NCI-H2227 (cell line): ENCODE data around the gene SLC41A1.

Source experiments
- DNase-seq: peaks from one replicate; lab custom pipeline; 2025; ENCODE audit not compliant: unreplicated experiment; lab: John Stamatoyannopoulos, UW

Gene SLC41A1

DNA sequence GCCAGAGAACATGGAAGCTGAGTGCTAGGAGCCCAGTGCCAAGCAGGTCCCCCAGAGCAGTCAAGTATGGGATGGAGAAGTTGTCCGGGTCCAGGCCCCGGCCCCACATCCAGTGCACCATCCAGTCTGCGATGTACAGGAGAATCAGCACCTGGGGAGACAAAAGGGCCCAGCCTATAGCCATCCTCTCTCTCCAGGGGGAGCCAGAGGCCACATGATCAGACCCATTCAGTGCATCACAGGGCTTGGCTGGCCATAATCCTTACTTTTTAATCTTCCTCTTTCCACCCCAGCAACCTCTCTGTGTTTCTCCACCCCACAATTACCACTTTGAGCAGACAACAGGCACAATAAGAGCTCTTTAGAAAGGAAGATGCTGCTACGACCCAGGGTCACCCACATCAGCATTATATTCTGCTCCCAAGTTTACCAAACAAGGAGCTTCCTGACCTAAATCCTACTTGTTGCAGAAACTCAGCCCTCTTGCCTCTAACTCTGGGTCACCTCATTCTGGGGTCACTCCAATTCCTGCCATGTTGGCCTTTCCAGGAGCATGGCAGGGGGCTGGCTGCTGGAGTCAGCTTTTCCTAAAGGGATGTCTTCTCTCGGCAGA is 21.3 kb downstream of the SLC41A1 start:
- DNase-seq, result peak; percentile 70

DNA sequence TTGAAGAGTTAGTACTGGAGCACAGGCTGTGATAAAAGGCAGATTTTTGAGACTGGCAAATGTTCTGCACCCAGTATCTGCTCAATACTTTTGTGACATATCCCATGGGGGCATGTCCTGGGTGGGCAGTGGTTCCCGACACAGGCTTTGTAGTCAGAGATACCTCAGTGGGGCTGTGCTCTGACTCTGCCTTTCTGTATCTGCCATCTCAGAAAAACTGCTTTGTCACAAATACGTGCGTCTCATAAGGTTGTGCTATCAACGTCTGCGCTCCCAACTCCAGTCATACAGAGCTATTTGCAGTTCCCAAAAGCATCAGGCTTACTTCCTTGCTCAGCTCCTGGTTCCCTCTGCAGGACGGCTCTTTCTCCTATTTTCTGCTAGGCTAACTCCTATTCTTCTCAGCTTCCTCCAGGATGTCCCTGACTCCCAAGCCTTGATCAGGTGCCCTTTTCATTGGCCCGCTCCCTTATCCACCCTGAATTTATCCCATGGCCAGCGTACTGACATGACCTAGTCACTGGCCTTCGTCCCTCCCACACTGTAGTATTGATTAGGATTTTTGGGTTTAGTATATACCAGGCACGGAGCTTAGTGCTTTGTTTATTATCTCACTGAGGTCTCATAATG is 25.6 kb downstream of the SLC41A1 start:
- DNase-seq, result no peak

DNA sequence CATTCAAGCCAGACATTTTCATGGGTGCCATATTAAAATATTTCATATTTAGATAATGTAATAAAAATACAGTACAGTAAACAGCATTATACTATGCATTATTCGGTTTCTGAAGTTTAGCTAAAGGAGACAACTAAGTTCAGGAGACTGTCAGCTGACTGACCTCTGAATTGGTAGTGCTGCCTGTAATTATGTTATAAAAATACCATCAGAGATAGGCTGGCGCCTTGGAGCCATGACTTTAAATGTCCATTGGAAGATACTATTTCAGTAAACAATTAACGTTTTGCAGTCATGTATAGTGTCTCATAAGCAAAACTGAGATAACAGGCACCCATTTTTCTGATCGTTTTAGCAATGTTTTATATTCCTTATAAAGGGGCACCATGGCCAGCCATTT is 26.4 kb downstream of the SLC41A1 start:
- no peak for DNase-seq

GRCh38 chr1:205785446-205785845 is 27.6 kb downstream of the SLC41A1 start:
- no peak for DNase-seq

- DNase-seq, result no peak
Observed at GRCh38 chr1:205783904-205784303, 29.1 kb downstream of the SLC41A1 start.

- DNase-seq, result no peak
Observed at GRCh38 chr1:205783433-205783795, 29.6 kb downstream of the SLC41A1 start.

- DNase-seq, result no peak
Observed at GRCh38 chr1:205782627-205783432, 30.2 kb downstream of the SLC41A1 start.

DNA sequence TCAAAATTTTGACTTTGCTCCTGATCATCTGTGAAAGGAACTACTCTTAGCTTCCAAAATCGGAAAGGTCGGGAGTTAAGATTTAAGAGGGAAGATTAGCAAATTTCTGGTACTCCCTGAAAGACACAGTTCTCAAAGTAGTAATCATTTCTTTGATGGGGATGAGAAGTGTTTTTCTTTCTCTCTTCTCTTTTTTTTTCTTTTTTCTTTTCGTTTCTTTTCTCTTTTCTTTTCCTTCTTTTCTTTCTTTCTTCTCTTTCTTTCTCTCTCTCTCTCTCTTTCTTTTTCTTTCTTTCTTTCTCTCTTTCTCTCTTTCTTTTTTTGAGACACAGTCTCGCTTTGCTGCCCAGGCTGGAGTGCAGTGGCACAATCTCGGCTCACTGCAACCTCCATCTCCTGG is 32.7 kb downstream of the SLC41A1 start:
- DNase-seq, result no peak

DNA sequence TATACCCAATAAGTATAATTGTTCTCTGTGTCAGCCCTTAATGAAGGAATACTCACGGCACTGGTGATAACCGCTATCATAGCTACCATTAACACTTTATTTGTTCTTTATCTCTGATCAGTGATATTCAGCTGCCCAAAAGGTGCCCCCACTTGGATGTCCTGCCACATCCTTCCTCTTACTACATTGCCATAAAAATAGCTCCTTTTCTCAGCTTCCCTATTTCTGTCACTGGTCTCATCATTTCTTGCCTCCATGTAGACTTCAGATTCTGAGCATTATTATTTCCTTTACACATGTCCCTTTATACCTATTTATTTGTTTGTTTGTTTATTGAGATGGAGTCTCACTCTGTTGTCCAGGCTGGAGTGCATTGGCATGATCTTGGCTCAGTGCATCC is 35.0 kb downstream of the SLC41A1 start:
- DNase-seq, result no peak

DNA sequence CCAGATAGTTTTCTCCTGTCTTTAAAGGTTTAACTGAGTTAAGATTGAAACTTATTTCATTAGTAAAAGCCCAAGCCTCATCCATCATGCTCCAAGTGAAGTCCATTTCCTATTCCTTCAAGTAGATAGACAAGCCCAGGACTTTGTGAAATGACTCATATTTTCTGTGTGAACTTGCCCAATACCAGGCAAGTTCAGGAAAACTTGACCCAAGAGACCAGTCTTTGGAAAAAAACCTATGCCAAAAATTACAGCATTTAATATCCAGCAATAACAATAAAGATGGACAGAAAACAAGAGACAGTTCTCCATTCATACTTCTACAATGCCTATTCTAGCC is 37.3 kb downstream of the SLC41A1 start:
- no peak for DNase-seq

- peak; percentile 84 for DNase-seq
Observed at GRCh38 chr1:205775015-205775716, 37.8 kb downstream of the SLC41A1 start, which contains the start of gene RAB29. TSS of gene RAB29 (minus strand) at chr1:205775482. CDS start at chr1:205774956, 526 bp downstream.

DNA sequence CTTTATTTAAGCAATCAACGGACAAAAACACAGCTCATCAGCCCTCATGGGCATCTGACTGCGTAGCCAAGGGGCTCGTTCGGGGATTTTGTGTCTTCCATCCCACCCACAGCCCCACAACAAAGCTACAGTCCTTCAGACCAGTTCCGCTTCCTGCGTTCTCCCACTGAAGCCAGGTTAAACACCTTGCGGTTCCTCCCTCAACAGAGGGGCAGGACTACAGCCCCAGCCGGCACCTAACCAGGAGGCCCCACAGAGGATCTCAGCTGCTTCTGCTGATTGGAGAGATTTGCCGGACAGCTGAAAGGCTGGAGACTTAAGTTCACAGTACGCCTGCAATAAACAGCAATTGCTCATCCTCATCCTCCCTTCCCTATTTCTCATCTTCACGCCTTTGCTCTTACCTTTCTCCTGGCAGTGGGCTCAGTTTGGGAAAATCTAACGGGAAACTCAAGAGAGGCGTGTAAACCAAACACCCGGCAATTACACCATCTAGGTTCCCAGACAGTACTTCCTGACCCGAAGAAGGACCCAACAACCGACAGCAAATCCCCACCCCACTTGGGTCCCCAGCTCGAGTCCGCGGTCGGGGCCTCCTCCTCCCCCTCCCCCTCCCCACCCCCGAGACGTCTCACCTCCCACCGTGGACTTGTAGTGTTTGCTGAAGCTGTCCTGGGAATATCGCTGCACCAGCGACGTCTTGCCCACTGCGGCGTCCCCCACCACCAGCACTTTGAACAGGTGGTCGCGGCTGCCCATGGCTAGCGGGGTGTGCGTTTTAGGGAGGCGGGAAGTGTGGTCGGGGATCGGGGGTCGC is 38.6 kb downstream of the SLC41A1 start:
- DNase-seq, result peak; percentile 15

- DNase-seq, result no peak
Observed at GRCh38 chr1:205772607-205773032, 40.4 kb downstream of the SLC41A1 start.

GRCh38 chr1:205770618-205771017 is 42.4 kb downstream of the SLC41A1 start:
- no peak for DNase-seq

DNA sequence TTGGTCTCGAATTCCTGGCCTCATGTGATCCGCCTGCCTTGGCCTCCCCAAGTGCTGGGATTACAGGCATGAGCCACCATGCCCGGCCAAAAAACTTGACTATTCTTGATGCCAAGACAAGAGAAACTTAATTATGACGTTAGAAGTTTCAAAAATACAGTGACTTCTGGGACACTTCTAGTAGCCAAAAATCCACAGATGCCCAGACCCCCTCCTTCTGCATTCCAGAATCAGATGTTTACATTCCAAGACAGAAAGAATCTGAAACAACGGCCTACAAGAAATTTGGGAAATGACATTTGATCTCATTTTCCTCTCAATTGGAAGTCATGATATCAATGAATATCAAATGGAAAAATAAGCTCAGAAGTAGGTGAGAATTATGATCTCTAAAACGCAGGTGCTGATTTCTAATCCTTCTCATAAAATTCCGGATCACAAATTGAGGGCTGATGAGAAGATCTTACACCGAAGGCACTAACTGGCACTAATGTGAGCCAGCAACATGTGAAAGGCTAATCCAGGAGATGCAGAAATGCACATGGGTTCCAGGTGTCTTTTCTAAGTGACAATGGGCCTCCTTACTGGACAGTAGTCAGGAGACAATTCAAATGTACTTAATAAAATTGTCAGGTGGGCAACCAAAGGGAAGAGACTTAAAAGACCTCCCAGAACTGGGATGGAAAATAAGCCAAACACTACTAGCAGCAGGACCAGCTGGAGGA is 43.2 kb downstream of the SLC41A1 start:
- DNase-seq, result no peak

DNA sequence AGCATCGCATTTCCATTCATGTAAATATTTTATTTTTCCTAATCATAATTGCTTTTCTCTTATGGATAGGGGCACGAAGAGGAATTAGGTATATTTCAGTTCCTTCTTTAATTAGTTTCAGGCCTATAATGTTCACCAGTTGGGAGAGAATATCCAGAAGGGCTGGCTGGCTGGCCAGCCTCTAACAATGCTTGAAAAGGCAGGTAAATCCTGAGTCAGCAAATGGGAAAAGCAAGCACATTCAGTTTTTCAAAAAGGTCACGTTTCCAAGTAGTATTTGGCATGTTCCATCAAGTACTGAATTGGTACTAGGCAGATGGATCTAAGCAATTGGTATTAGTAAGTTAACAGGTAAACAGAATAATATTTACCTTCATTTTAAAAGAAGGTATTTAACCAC is 45.8 kb downstream of the SLC41A1 start:
- DNase-seq, result no peak

DNA sequence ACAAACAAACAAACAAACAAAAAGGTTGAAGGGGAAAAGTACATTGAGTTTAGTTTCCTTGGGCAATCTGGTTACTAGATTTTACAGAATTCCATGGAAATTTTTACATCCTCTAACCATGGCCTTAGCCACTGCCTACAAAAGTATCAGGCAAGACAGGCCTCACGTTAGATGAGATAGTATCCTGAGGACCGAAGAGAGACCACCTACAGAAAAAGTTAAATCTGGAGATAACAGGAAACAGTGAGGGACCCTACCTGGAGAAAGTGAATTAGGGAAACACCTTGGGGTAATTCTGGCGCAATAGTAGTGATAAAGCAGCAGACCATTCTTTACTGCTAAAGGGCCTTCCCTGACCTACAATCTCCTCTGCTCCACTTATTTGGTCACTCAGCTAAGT is 46.4 kb downstream of the SLC41A1 start:
- no peak for DNase-seq

DNA sequence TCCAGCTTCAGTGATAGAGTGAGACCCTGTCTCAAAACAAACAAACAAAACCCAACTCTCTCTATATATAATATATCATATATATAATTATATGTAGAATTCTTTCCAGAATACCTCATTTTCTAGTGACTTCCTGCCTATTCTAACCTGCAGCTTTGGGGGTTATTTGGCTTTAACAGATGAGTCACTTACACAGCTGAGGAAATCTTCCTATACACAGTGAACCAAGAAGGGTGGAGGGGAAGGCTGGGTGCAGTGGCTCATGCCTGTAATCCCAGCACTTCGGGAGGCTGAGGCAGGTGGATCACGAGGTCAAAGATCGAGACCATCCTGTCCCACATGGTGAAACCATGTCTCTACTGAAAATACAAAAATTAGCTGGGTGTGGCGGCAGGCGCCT is 47.0 kb downstream of the SLC41A1 start:
- DNase-seq, result no peak

GRCh38 chr1:205764578-205764977 is 48.4 kb downstream of the SLC41A1 start:
- no peak for DNase-seq

DNA sequence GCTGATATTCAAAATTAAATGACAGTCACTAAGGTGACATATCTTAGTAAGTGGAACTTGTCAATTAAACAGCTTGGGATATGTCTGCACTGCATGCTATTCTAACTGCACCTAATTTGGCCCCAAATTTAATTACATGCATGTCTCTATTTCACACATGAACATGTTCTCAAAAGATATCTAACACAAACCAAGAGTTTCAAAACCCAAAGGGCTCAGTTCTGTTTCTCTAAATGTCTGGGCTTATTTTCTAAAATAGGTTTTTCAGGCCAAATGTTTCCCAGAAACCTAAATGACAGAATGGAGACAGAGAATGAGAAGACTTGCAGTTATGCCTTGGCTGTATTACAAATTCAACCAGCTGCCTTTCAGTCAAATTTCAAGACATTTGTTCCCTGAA is 49.0 kb downstream of the SLC41A1 start:
- no peak for DNase-seq
